Activated naive CD8-positive, alpha-beta T cell treated with anti-CD3 and anti-CD28 coated beads, Interleukin-2, amount 50 U/mL, for 24 hours (primary cell): ENCODE measurements around the gene CANT1.

Experiments
- ATAC-seq: fragments of 150-1000 bp; cut with Tn5 transposase; one replicate; pipeline ENCODE4 v1.10.0; 2021
- DNase-seq: peaks from one replicate; pipeline ENCODE4 v3.0.0; 2021
- H3K27ac Mint-ChIP-seq: one replicate; pipeline ENCODE4 v1.8.0; 2021; ENCODE audit warnings: mild to moderate bottlenecking, mixed read lengths
- H3K27me3 Mint-ChIP-seq: one replicate; pipeline ENCODE4 v1.8.0; 2021; ENCODE audit warnings: mixed read lengths
- H3K36me3 Mint-ChIP-seq: one replicate; pipeline ENCODE4 v1.8.0; 2021; ENCODE audit warnings: low read depth, mixed read lengths
- H3K4me1 Mint-ChIP-seq: one replicate; pipeline ENCODE4 v1.8.0; 2021; ENCODE audit warnings: mixed read lengths
- H3K4me3 Mint-ChIP-seq: one replicate; pipeline ENCODE4 v1.8.0; 2021; ENCODE audit warnings: mild to moderate bottlenecking, moderate library complexity, mixed read lengths
- H3K9me3 Mint-ChIP-seq: one replicate; pipeline ENCODE4 v1.8.0; 2021; ENCODE audit warnings: mixed read lengths

Gene CANT1

GRCh38 chr17:78991906-78992532 is 17.5 kb downstream of the CANT1 start:
- DNase-seq (no peak), ATAC-seq (no peak)
- no peaks in the 10 kb centered on the region for H3K9me3 Mint-ChIP-seq
- H3K4me3 Mint-ChIP-seq = no peak overlapping the region
- H3K27ac Mint-ChIP-seq = no peak overlapping the region
- H3K4me1 Mint-ChIP-seq = peaks cover 2% of the 10 kb centered on the region
- H3K36me3 Mint-ChIP-seq = peaks cover 26% of the 10 kb centered on the region
- H3K27me3 Mint-ChIP-seq = no peaks in the 10 kb centered on the region

- Mint-ChIP-seq H3K27ac (no peak overlapping the region), H3K4me3 (no peak overlapping the region), H3K4me1 (peaks cover 10% of the 10 kb centered on the region), H3K36me3 (peaks cover 23% of the 10 kb centered on the region), H3K27me3 (no peaks in the 10 kb centered on the region), H3K9me3 (no peaks in the 10 kb centered on the region)
- no peak for ATAC-seq
- no peak for DNase-seq
Observed at GRCh38 chr17:78991017-78991738, 18.4 kb downstream of the CANT1 start.

- H3K27me3 Mint-ChIP-seq = no peaks in the 10 kb centered on the region
- H3K36me3 Mint-ChIP-seq = peaks cover 20% of the 10 kb centered on the region
- H3K27ac Mint-ChIP-seq = no peak overlapping the region
Observed at GRCh38 chr17:78990349-78991016, 19.1 kb downstream of the CANT1 start.

GRCh38 chr17:78988152-78988551 is 21.4 kb downstream of the CANT1 start:
- Mint-ChIP-seq H3K27me3 (no peaks in the 10 kb centered on the region), H3K9me3 (no peaks in the 10 kb centered on the region), H3K4me3 (no peak overlapping the region), H3K36me3 (peaks cover 19% of the 10 kb centered on the region), H3K4me1 (peaks cover 15% of the 10 kb centered on the region), H3K27ac (no peak overlapping the region)
- no peak for ATAC-seq
- no peak for DNase-seq

More at GRCh38 chr17:78990349-78991016, 19.1 kb downstream of the CANT1 start:
- DNase-seq (no peak), ATAC-seq (no peak)
- Mint-ChIP-seq H3K4me3 (no peak overlapping the region), H3K9me3 (no peaks in the 10 kb centered on the region), H3K4me1 (peaks cover 15% of the 10 kb centered on the region)

GRCh38 chr17:78986649-78987328 is 22.8 kb downstream of the CANT1 start:
- no peaks in the 10 kb centered on the region for H3K27me3 Mint-ChIP-seq
- H3K4me3 Mint-ChIP-seq = peak overlapping the region; percentile 56
- H3K9me3 Mint-ChIP-seq = no peaks in the 10 kb centered on the region
- no peak overlapping the region for H3K27ac Mint-ChIP-seq
- ATAC-seq (peak; percentile 31), DNase-seq (no peak)
- H3K36me3 Mint-ChIP-seq = peaks cover 15% of the 10 kb centered on the region
- peaks cover 15% of the 10 kb centered on the region for H3K4me1 Mint-ChIP-seq

- peaks cover 10% of the 10 kb centered on the region for H3K36me3 Mint-ChIP-seq
Observed at GRCh38 chr17:78986048-78986648, 23.4 kb downstream of the CANT1 start.

GRCh38 chr17:78985395-78985794 is 24.2 kb downstream of the CANT1 start:
- Mint-ChIP-seq H3K4me3 (no peak overlapping the region), H3K4me1 (peaks cover 15% of the 10 kb centered on the region), H3K27me3 (no peaks in the 10 kb centered on the region), H3K9me3 (no peaks in the 10 kb centered on the region), H3K27ac (no peak overlapping the region), H3K36me3 (peaks cover 5% of the 10 kb centered on the region)
- no peak for DNase-seq
- no peak for ATAC-seq

More at GRCh38 chr17:78986048-78986648, 23.4 kb downstream of the CANT1 start:
- H3K9me3 Mint-ChIP-seq = no peaks in the 10 kb centered on the region
- no peak overlapping the region for H3K27ac Mint-ChIP-seq
- ATAC-seq (peak; percentile 77), DNase-seq (peak; percentile 28)
- H3K4me1 Mint-ChIP-seq = peaks cover 15% of the 10 kb centered on the region
- H3K27me3 Mint-ChIP-seq = no peaks in the 10 kb centered on the region
- peak overlapping the region; percentile 56 for H3K4me3 Mint-ChIP-seq

GRCh38 chr17:78981010-78981888 is 28.3 kb downstream of the CANT1 start:
- Mint-ChIP-seq H3K4me3 (no peak overlapping the region), H3K4me1 (peaks cover 18% of the 10 kb centered on the region), H3K9me3 (no peaks in the 10 kb centered on the region), H3K27ac (no peak overlapping the region), H3K36me3 (no peaks in the 10 kb centered on the region), H3K27me3 (no peaks in the 10 kb centered on the region)
- ATAC-seq (no peak), DNase-seq (no peak)

GRCh38 chr17:78980624-78980972 is 29.0 kb downstream of the CANT1 start:
- Mint-ChIP-seq H3K9me3 (no peaks in the 10 kb centered on the region), H3K4me3 (no peak overlapping the region), H3K27ac (peak overlapping the region; percentile 54), H3K36me3 (no peaks in the 10 kb centered on the region), H3K4me1 (peaks cover 13% of the 10 kb centered on the region), H3K27me3 (no peaks in the 10 kb centered on the region)
- DNase-seq (no peak), ATAC-seq (no peak)

GRCh38 chr17:78979780-78980623 is 29.6 kb downstream of the CANT1 start, which contains the start of gene LGALS3BP:
Gene LGALS3BP (minus strand): TSS chr17:78979923. CDS start chr17:78977191, 2,732 bp downstream.
- no peaks in the 10 kb centered on the region for H3K9me3 Mint-ChIP-seq
- peak; percentile 28 for DNase-seq
- no peaks in the 10 kb centered on the region for H3K27me3 Mint-ChIP-seq
- H3K4me3 Mint-ChIP-seq = peak within 1 kb of the TSS; percentile 72
- peak; percentile 56 for ATAC-seq
- H3K27ac Mint-ChIP-seq = peak within 1 kb of the TSS; percentile 54
- H3K36me3 Mint-ChIP-seq = no peaks in the 10 kb centered on the region
- peaks cover 13% of the 10 kb centered on the region for H3K4me1 Mint-ChIP-seq

GRCh38 chr17:78977997-78978973 is 31.3 kb downstream of the CANT1 start:
- no peaks in the 10 kb centered on the region for H3K36me3 Mint-ChIP-seq
- H3K9me3 Mint-ChIP-seq = no peaks in the 10 kb centered on the region
- no peak for DNase-seq
- no peak overlapping the region for H3K4me3 Mint-ChIP-seq
- H3K27me3 Mint-ChIP-seq = no peaks in the 10 kb centered on the region
- H3K27ac Mint-ChIP-seq = no peak overlapping the region
- no peak for ATAC-seq
- H3K4me1 Mint-ChIP-seq = peaks cover 13% of the 10 kb centered on the region

GRCh38 chr17:78977681-78977943 is 32.0 kb downstream of the CANT1 start:
- Mint-ChIP-seq H3K27ac (peak overlapping the region; percentile 1), H3K36me3 (no peaks in the 10 kb centered on the region), H3K4me3 (no peak overlapping the region), H3K9me3 (no peaks in the 10 kb centered on the region), H3K27me3 (no peaks in the 10 kb centered on the region), H3K4me1 (peaks cover 13% of the 10 kb centered on the region)
- ATAC-seq (no peak), DNase-seq (no peak)
